Psoas muscle (tissue), 8 donors: ENCODE measurements around the gene STARD10. TPM values are rescaled to one million over a fixed set of nuclear protein-coding genes. Genes with fewer than 3 reads are reported as not detected.
A peak's percentile ranks its signal among the peaks of the same experiment; 100 is the strongest.

Experiments used
- ATAC-seq, 4 donors: fragments of 200-7000 bp; cut with Tn5 transposase; one replicate each; pipeline ENCODE4 v1.9.1; 2020; ENCODE audit warnings: moderate library complexity in 3 of 4, mild to moderate bottlenecking in 2 of 4
- DNase-seq, 2 donors: peaks; one replicate each; pipeline ENCODE4 v3.0.0-alpha.2; 2020
- H3K27ac ChIP-seq: fragments of 200-600 bp; one replicate; pipeline ENCODE4 v1.8.0; 2022
- H3K27me3 ChIP-seq, 3 donors: fragments of 200-600 bp in 1 of 3; one replicate each; pipeline versions ENCODE4 v1.6.1 to v1.8.0; 2013 to 2022; ENCODE audit warnings: low read length in 2 of 3, mild to moderate bottlenecking in 2 of 3, moderate library complexity in 1 of 3; ENCODE audit not compliant: insufficient read depth in 3 of 3
- H3K36me3 ChIP-seq, 2 donors: fragments of 200-600 bp in 1 of 2; one replicate each; pipeline versions ENCODE4 v1.6.1 to v1.8.0; 2013 to 2022; ENCODE audit warnings: low read depth in 1 of 2, mild to moderate bottlenecking in 1 of 2, moderate library complexity in 1 of 2; ENCODE audit not compliant: insufficient read depth in 1 of 2
- H3K4me1 ChIP-seq: fragments of 200-600 bp; one replicate; pipeline ENCODE4 v1.8.0; 2022
- H3K4me3 ChIP-seq: fragments of 200-600 bp; one replicate; pipeline ENCODE4 v1.8.0; 2022; ENCODE audit warnings: mild to moderate bottlenecking
- H3K9me3 ChIP-seq: fragments of 200-600 bp; one replicate; pipeline ENCODE4 v1.8.0; 2022
- CTCF ChIP-seq: fragments of 200-600 bp; IDR thresholded peaks from one replicate; pipeline ENCODE4 v1.8.0; 2022; ENCODE audit warnings: antibody characterized with exemption
- WGBS, 3 donors: extraction: QIAGEN DNeasy Blood & Tissue Kit; methylation state at CpG; one replicate each; pipeline versions ENCODE4 v1.1.6 to v1.1.7; 2013; 5-methylcytosine and 5-hydroxymethylcytosine counted together
- intact Hi-C, 2 donors: fragments of 100-400 bp; cut with DNase I; formaldehyde crosslinking; loops; one replicate each; pipeline versions ENCODE4 v1.11.0 to v1.14.2; 2022
- polyA plus RNA-seq, 3 donors: library from polyadenylated mRNA; stranded (reverse); fragments of 200-250 nt; gene quantifications; one replicate each; pipeline ENCODE4 v1.2.3, GENCODE V29; 2013
- total RNA-seq, 4 donors: library from RNA; stranded (reverse); fragmentation: NEBNext Ultra II Directional in 2 of 4; extraction: Animal tissue kit (Norgen Biotek cat#: 25700) in 2 of 4; gene quantifications; one replicate each; pipeline versions ENCODE4 v1.2.1 to v1.2.4, GENCODE V29; 2021 to 2023
- donor health status: healthy with polysubstance abuse.
- donor health status: DM: no; HTN: no; CAD: no; lungs with moderate emphysema.
- donor health status: Bipolar disorder and iron deficiency.
- donor health status: healthy.
- donor health status: DM: yes; HTN: yes; CAD: no.
- donor health status: DM: no; HTN: no; CAD: no.
- donor health status: DM: no; HTN: no; CAD: no.
- donor health status: DM: yes; HTN: yes; CAD: no.

The STARD10 gene
- total and polyA plus RNA-seq, 7 donors: 18.6 to 99.9 (median 57.3) TPM

GRCh38 chr11:72776117-72776843 lies 17.6 kb downstream of the STARD10 start:
- no peak for ATAC-seq
- H3K4me1 ChIP-seq: peaks cover 45% of the 10 kb centered on the region
- no peaks in the 10 kb centered on the region for H3K27me3 ChIP-seq
- H3K27ac ChIP-seq: no peak overlapping the region
- no peak overlapping the region for H3K4me3 ChIP-seq
- 88 to 96% (median 90%) methylated on average over 9 of the region's 9 CpGs for WGBS, 3 donors
- no peak for TF ChIP-seq CTCF
- DNase-seq: no peak
- no peaks in the 10 kb centered on the region for H3K9me3 ChIP-seq
- intact Hi-C loops: no loop called here
- no peaks in the 10 kb centered on the region for H3K36me3 ChIP-seq

GRCh38 chr11:72775288-72776110 lies 18.3 kb downstream of the STARD10 start:
- no peaks in the 10 kb centered on the region for H3K36me3 ChIP-seq
- DNase-seq (no peak), ATAC-seq (no peak)
- intact Hi-C loops: no loop called here
- peaks cover 39% of the 10 kb centered on the region for H3K4me1 ChIP-seq
- no peaks in the 10 kb centered on the region for H3K9me3 ChIP-seq
- WGBS, 3 donors: 90 to 97% (median 95%) methylated on average over 7 of the region's 7 CpGs
- H3K27ac ChIP-seq: no peak overlapping the region
- TF ChIP-seq CTCF: no peak
- H3K27me3 ChIP-seq: no peaks in the 10 kb centered on the region
- no peak overlapping the region for H3K4me3 ChIP-seq

- peaks cover 30% of the 10 kb centered on the region for H3K4me1 ChIP-seq
- no peaks in the 10 kb centered on the region for H3K27me3 ChIP-seq
- TF ChIP-seq CTCF: no peak
- H3K9me3 ChIP-seq: no peaks in the 10 kb centered on the region
- no peak overlapping the region for H3K4me3 ChIP-seq
- H3K36me3 ChIP-seq: no peaks in the 10 kb centered on the region
- DNase-seq (no peak), ATAC-seq (no peak)
- 81 to 93% (median 92%) methylated on average over 6 of the region's 6 CpGs for WGBS, 3 donors
- no peak overlapping the region for H3K27ac ChIP-seq
- intact Hi-C loops: no loop called here
Observed at GRCh38 chr11:72774499-72774898, 19.3 kb downstream of the STARD10 start.

- Histone ChIP-seq H3K27ac (peak overlapping the region; percentile 76), H3K27me3 (no peaks in the 10 kb centered on the region), H3K4me3 (no peak overlapping the region), H3K9me3 (no peaks in the 10 kb centered on the region), H3K4me1 (peaks cover 30% of the 10 kb centered on the region), H3K36me3 (no peaks in the 10 kb centered on the region)
- DNase-seq: no peak
- intact Hi-C loops: no loop called here
- WGBS, 3 donors: 57 to 62% (median 60%) methylated on average over 6 of the region's 6 CpGs
- TF ChIP-seq CTCF: no peak
- no peak for ATAC-seq
Observed at GRCh38 chr11:72773696-72774095, 20.2 kb downstream of the STARD10 start.
